Measurements from ENCODE around the gene GALNT11.

DNA sequence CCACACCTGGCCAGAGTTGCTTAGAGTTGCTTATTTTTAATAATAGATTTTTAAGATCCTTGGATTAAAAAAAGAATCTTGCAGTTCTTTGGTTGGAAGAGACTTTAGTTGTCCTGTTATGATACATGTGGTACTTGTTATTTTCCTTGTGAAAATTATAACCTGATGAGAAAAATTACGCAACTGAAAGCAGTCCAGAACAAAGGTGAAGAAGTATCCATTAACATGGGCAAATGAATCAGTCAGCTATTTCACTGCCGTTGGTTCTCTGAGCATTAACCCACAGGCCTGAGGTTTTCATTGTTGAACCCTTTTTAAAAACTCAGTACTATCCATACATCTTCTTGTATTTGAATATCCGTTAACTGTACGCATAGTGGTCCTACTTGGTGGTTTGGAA lies 68.2 kb downstream of the GALNT11 start:
- no peak for TF ChIP-seq EZH2 (IDR thresholded peaks at IDR 0.05; ENCODE audit: low read length)
- TF ChIP-seq, protein P1, sequence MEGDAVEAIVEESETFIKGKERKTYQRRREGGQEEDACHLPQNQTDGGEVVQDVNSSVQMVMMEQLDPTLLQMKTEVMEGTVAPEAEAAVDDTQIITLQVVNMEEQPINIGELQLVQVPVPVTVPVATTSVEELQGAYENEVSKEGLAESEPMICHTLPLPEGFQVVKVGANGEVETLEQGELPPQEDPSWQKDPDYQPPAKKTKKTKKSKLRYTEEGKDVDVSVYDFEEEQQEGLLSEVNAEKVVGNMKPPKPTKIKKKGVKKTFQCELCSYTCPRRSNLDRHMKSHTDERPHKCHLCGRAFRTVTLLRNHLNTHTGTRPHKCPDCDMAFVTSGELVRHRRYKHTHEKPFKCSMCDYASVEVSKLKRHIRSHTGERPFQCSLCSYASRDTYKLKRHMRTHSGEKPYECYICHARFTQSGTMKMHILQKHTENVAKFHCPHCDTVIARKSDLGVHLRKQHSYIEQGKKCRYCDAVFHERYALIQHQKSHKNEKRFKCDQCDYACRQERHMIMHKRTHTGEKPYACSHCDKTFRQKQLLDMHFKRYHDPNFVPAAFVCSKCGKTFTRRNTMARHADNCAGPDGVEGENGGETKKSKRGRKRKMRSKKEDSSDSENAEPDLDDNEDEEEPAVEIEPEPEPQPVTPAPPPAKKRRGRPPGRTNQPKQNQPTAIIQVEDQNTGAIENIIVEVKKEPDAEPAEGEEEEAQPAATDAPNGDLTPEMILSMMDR (optimal IDR thresholded peaks at IDR 0.05 in 1 of 3, IDR thresholded peaks at IDR 0.05 in 1 of 3, conservative IDR thresholded peaks at IDR 0.05 in 1 of 3; ENCODE audit: extremely low read depth in 1 of 3, insufficient read depth in 2 of 3, low read length in 3 of 3) = no peak
